ENCODE measurements around the gene CDR2.

DNA sequence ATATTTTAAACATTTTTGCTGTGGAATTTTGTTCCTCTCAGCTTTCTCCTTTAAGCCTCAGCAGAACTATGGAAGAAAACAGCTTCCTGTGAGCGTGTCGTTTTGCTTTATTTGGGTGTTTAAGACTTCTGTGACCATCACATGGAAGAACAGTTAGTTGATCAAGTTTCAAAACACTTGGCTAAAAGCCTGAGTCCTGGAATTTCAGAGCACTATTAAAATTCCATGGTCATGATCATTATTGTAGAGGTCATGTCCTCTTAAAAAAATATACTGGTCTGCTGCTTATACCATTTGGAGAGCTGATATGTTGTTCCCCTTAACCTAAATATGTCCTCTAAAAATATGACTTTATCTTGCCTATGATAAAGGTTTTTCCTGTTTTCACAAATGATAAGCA, 12.6 kb upstream of the CDR2 start:
- TF ChIP-seq, protein P1, sequence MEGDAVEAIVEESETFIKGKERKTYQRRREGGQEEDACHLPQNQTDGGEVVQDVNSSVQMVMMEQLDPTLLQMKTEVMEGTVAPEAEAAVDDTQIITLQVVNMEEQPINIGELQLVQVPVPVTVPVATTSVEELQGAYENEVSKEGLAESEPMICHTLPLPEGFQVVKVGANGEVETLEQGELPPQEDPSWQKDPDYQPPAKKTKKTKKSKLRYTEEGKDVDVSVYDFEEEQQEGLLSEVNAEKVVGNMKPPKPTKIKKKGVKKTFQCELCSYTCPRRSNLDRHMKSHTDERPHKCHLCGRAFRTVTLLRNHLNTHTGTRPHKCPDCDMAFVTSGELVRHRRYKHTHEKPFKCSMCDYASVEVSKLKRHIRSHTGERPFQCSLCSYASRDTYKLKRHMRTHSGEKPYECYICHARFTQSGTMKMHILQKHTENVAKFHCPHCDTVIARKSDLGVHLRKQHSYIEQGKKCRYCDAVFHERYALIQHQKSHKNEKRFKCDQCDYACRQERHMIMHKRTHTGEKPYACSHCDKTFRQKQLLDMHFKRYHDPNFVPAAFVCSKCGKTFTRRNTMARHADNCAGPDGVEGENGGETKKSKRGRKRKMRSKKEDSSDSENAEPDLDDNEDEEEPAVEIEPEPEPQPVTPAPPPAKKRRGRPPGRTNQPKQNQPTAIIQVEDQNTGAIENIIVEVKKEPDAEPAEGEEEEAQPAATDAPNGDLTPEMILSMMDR (IDR thresholded peaks at IDR 0.05): no peak
- TF ChIP-seq EZH2 (IDR thresholded peaks at IDR 0.05; ENCODE audit: borderline replicate concordance, insufficient read depth, low read depth, low read length, poor library complexity, severe bottlenecking): no peak
